ENCODE data around the gene RAB40B.

Gene RAB40B

GRCh38 chr17:82691714-82692113 lies 6.8 kb downstream of the RAB40B start:
- DNase-seq = no peak

- no peak for DNase-seq
Measured at GRCh38 chr17:82690786-82691489, 7.6 kb downstream of the RAB40B start.

GRCh38 chr17:82689077-82689476 lies 9.4 kb downstream of the RAB40B start:
- DNase-seq = no peak

- no peak for DNase-seq
Measured at GRCh38 chr17:82687871-82688270, 10.6 kb downstream of the RAB40B start.

- no peak for DNase-seq
Measured at GRCh38 chr17:82687375-82687861, 11.1 kb downstream of the RAB40B start.

- DNase-seq = no peak
Measured at GRCh38 chr17:82686366-82687324, 11.9 kb downstream of the RAB40B start.

GRCh38 chr17:82685291-82685690 lies 13.2 kb downstream of the RAB40B start:
- no peak for DNase-seq

GRCh38 chr17:82684228-82684841 lies 14.2 kb downstream of the RAB40B start:
- DNase-seq = no peak

- no peak for DNase-seq
Measured at GRCh38 chr17:82683534-82683933, 15.0 kb downstream of the RAB40B start.

- DNase-seq = no peak
Measured at GRCh38 chr17:82681547-82681946, 17.0 kb downstream of the RAB40B start.

GRCh38 chr17:82679586-82680465 lies 18.7 kb downstream of the RAB40B start:
- no peak for DNase-seq

GRCh38 chr17:82678265-82678891 lies 20.1 kb downstream of the RAB40B start:
- no peak for DNase-seq

GRCh38 chr17:82677353-82677925 lies 21.1 kb downstream of the RAB40B start:
- DNase-seq = no peak

- no peak for DNase-seq
Measured at GRCh38 chr17:82675476-82676245, 22.8 kb downstream of the RAB40B start.

- DNase-seq = no peak
Measured at GRCh38 chr17:82674656-82675475, 23.6 kb downstream of the RAB40B start.

GRCh38 chr17:82670661-82671450 lies 27.6 kb downstream of the RAB40B start:
- no peak for DNase-seq

GRCh38 chr17:82668631-82669099 lies 29.8 kb downstream of the RAB40B start:
- no peak for DNase-seq

GRCh38 chr17:82668024-82668630 lies 30.4 kb downstream of the RAB40B start:
- DNase-seq = no peak
